Rectal smooth muscle tissue (tissue), 1 donor: ENCODE results near the gene TAPBPL.
"Not testable (repeated sequence)": the region's sequence is repeated elsewhere in the genome, so short reads cannot be mapped to it uniquely, and the experiment has no call there.

Experiments
- H3K27ac ChIP-seq: one replicate; pipeline ENCODE4 v1.7.0; 2013; ENCODE audit warnings: low read depth, low read length, inconsistent platforms
- H3K27me3 ChIP-seq: one replicate; pipeline ENCODE4 v1.7.0; 2013; ENCODE audit warnings: low read length; ENCODE audit not compliant: control insufficient read depth, insufficient read depth
- H3K36me3 ChIP-seq: one replicate; pipeline ENCODE4 v1.7.0; 2013; ENCODE audit warnings: low read length; ENCODE audit not compliant: control insufficient read depth, insufficient read depth
- H3K4me1 ChIP-seq: one replicate; pipeline ENCODE4 v1.7.0; 2013; ENCODE audit warnings: low read length; ENCODE audit not compliant: control insufficient read depth, insufficient read depth
- H3K4me3 ChIP-seq: one replicate; pipeline ENCODE4 v1.7.0; 2013; ENCODE audit warnings: low read length
- H3K9ac ChIP-seq: one replicate; pipeline ENCODE4 v1.7.0; 2013; ENCODE audit warnings: low read length

Gene TAPBPL

GRCh38 chr12:6492838-6493496, 41.1 kb downstream of the TAPBPL start, which contains the start of gene MRPL51:
TSS of gene MRPL51 (minus strand) at chr12:6493262. CDS start at chr12:6493136, 126 bp downstream.
- Histone ChIP-seq H3K27me3 (no peaks in the 10 kb centered on the region), H3K4me1 (peaks cover 8% of the 10 kb centered on the region), H3K4me3 (peak within 1 kb of the TSS; percentile 99), H3K27ac (peak within 1 kb of the TSS; percentile 94), H3K9ac (peak within 1 kb of the TSS; percentile 97), H3K36me3 (peaks cover 4% of the 10 kb centered on the region)

GRCh38 chr12:6493497-6494257, 41.8 kb downstream of the TAPBPL start, which contains the start of gene NCAPD2:
TSS of gene NCAPD2 (plus strand) at chr12:6494102. CDS start at chr12:6495099, 997 bp downstream.
- Histone ChIP-seq H3K9ac (peak within 1 kb of the TSS; percentile 97), H3K4me1 (peaks cover 8% of the 10 kb centered on the region), H3K36me3 (peaks cover 4% of the 10 kb centered on the region), H3K27me3 (no peaks in the 10 kb centered on the region), H3K4me3 (peak within 1 kb of the TSS; percentile 99), H3K27ac (peak within 1 kb of the TSS; percentile 94)

- Histone ChIP-seq H3K4me1 (peaks cover 8% of the 10 kb centered on the region), H3K4me3 (peak overlapping the region; percentile 92), H3K27ac (no peak overlapping the region), H3K9ac (peak overlapping the region; percentile 8), H3K36me3 (peaks cover 7% of the 10 kb centered on the region), H3K27me3 (no peaks in the 10 kb centered on the region)
Measured at GRCh38 chr12:6494258-6494743, 42.5 kb downstream of the TAPBPL start.

- H3K4me1 ChIP-seq = peaks cover 8% of the 10 kb centered on the region
- H3K9ac ChIP-seq = no peak overlapping the region
- H3K36me3 ChIP-seq = peaks cover 7% of the 10 kb centered on the region
- H3K4me3 ChIP-seq = peak overlapping the region; percentile 92
- no peaks in the 10 kb centered on the region for H3K27me3 ChIP-seq
- no peak overlapping the region for H3K27ac ChIP-seq
Measured at GRCh38 chr12:6494968-6495367, 43.1 kb downstream of the TAPBPL start.

- H3K9ac ChIP-seq, H3K27ac ChIP-seq: not testable (repeated sequence)
Measured at GRCh38 chr12:6497291-6497690, 45.4 kb downstream of the TAPBPL start.

GRCh38 chr12:6500466-6500865, 48.6 kb downstream of the TAPBPL start:
- Histone ChIP-seq H3K36me3 (peaks cover 8% of the 10 kb centered on the region), H3K9ac (no peak overlapping the region)

More at GRCh38 chr12:6497291-6497690, 45.4 kb downstream of the TAPBPL start:
- H3K4me1 ChIP-seq, H3K27me3 ChIP-seq, H3K4me3 ChIP-seq, H3K36me3 ChIP-seq: not testable (repeated sequence)

GRCh38 chr12:6507102-6507998, 55.5 kb downstream of the TAPBPL start:
- Histone ChIP-seq H3K36me3 (peaks cover 4% of the 10 kb centered on the region), H3K27me3 (no peaks in the 10 kb centered on the region), H3K9ac (no peak overlapping the region), H3K27ac (no peak overlapping the region), H3K4me1 (no peaks in the 10 kb centered on the region), H3K4me3 (no peak overlapping the region)

More at GRCh38 chr12:6500466-6500865, 48.6 kb downstream of the TAPBPL start:
- Histone ChIP-seq H3K4me3 (no peak overlapping the region), H3K27ac (no peak overlapping the region), H3K27me3 (no peaks in the 10 kb centered on the region), H3K4me1 (no peaks in the 10 kb centered on the region)

- Histone ChIP-seq H3K4me1 (no peaks in the 10 kb centered on the region), H3K27ac (no peak overlapping the region), H3K4me3 (no peak overlapping the region), H3K27me3 (no peaks in the 10 kb centered on the region), H3K9ac (no peak overlapping the region), H3K36me3 (peaks cover 5% of the 10 kb centered on the region)
Measured at GRCh38 chr12:6508087-6508486, 56.2 kb downstream of the TAPBPL start.
